BJ (cell line): ENCODE data around the gene FOSL2. TPM values are rescaled to one million over a fixed set of nuclear protein-coding genes. Genes with fewer than 3 reads are reported as not detected.

Source experiments
- CTCF ChIA-PET: fragments of 350-600 bp; formaldehyde crosslinking; extraction: SDS; loops from one replicate; lab custom pipeline; 2021; ENCODE audit warnings: antibody characterized with exemption, inconsistent platforms; lab: Yijun Ruan, JAX
- POLR2A ChIA-PET: fragments of 300-600 bp; sonication (Branson Sonifier 250); formaldehyde crosslinking; extraction: SDS; loops from one replicate; lab custom pipeline; 2021; ENCODE audit warnings: antibody characterized with exemption; lab: Charles Lee
- DNase-seq: peaks from one replicate; pipeline ENCODE4 v3.0.0-alpha.2; 2011; ENCODE audit warnings: low read depth
- H3K27me3 ChIP-seq: 2 replicates; pipeline ENCODE4 v1.6.0; 2011; ENCODE audit warnings: low read length; ENCODE audit not compliant: control insufficient read depth, insufficient read depth
- H3K36me3 ChIP-seq: 2 replicates; pipeline ENCODE4 v1.5.1; 2011; ENCODE audit warnings: low read length; ENCODE audit not compliant: control insufficient read depth, insufficient read depth
- H3K4me3 ChIP-seq: 2 replicates; pipeline ENCODE4 v1.5.1; 2011; ENCODE audit warnings: low read depth, mild to moderate bottlenecking, control low read depth, low read length
- polyA plus RNA-seq: library from polyadenylated mRNA; depleted of rRNA; stranded (reverse); fragments of >200 nt; gene quantifications from 2 replicates; pipeline ENCODE4 v1.2.3, GENCODE V29; 2011
- TF ChIP-seq, protein P1 (sequence below): IDR thresholded peaks from 2 replicates; pipeline ENCODE4 v1.5.1; 2011; ENCODE audit warnings: low read depth, mild to moderate bottlenecking, control low read depth, inconsistent platforms, low read length, moderate library complexity; ENCODE audit not compliant: insufficient read depth

Gene FOSL2
- polyA plus RNA-seq, 1 experiment, result 52.5 TPM

DNA sequence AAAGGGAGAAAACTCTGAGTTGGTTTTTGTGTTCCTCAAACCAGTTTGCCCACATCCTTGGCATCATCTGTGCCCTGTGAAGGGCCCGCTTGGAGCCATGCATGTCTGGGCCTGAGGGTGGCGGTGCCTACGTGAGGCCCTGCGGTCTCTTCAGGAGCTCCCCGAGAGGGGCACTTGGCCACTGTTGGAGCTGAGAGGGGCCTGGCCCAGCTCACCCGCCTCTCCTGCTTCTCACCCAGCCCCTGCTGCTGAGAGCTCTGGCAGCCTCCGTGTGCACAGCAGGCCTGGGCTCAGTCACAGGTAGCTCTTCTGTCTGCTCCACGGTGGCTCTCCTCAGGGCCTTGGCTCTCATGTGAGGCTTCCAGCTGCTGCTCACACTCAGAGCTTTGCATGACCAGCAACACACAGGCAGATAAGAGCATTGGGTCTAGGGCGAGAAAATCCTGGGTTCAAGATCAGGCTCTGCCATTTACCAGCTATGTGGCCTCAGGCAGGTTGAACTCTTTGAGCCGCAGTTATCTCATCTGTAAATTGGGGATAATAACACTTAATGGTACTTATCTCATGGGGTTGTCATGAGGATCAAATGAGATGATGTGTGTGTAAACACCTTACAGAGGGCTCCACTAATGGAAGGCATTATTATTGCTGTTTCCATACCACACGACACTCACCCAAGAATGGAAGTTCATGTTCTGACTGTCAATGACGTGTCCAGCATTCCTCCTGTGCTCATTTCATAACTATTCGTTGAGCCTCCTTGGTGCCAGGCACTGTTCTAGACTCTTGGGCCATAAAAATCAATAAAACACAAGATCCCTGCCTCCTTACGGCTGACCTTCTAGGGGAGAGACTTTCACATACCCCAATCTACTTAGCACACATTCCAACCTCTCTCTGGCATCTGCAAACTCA lies 61.6 kb downstream of the FOSL2 start:
- TF ChIP-seq, protein P1, sequence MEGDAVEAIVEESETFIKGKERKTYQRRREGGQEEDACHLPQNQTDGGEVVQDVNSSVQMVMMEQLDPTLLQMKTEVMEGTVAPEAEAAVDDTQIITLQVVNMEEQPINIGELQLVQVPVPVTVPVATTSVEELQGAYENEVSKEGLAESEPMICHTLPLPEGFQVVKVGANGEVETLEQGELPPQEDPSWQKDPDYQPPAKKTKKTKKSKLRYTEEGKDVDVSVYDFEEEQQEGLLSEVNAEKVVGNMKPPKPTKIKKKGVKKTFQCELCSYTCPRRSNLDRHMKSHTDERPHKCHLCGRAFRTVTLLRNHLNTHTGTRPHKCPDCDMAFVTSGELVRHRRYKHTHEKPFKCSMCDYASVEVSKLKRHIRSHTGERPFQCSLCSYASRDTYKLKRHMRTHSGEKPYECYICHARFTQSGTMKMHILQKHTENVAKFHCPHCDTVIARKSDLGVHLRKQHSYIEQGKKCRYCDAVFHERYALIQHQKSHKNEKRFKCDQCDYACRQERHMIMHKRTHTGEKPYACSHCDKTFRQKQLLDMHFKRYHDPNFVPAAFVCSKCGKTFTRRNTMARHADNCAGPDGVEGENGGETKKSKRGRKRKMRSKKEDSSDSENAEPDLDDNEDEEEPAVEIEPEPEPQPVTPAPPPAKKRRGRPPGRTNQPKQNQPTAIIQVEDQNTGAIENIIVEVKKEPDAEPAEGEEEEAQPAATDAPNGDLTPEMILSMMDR, result no peak
- Histone ChIP-seq H3K36me3 (no peaks in the 10 kb centered on the region), H3K27me3 (no peaks in the 10 kb centered on the region), H3K4me3 (no peak overlapping the region)
- DNase-seq, result no peak
- POLR2A ChIA-PET, result no interaction called here
- CTCF ChIA-PET, result interaction anchor here (0.7 to 2.5 kb wide), 10 partner anchors 9 to 750 kb away, joined by 3 to 15 read pairs (median 3); no protein-coding TSS in a partner anchor

DNA sequence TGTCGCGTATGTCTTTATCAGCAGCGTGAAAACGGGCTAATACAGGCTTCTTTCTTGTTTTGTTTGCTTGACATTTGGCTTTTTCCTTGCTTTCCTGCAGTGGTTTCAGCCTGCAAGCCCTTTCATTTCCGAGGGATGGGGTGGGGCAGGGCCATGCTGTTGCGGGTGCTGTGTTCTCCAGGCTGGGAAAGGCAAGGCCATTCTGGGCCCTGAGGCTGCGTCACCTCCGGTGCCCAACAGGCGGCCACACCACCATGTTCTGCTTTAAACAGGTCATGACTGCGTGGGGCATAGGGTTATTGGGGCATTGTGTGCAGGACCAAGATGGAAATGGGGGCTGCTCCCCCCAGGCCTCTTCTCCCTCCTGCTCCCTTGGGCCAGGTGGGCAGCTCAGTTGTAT lies 64.6 kb downstream of the FOSL2 start:
- Histone ChIP-seq H3K27me3 (no peaks in the 10 kb centered on the region), H3K4me3 (no peak overlapping the region), H3K36me3 (no peaks in the 10 kb centered on the region)
- ChIA-PET POLR2A (no interaction called here), CTCF (no interaction called here)
- no peak for DNase-seq
- TF ChIP-seq, protein P1, result no peak

- Histone ChIP-seq H3K4me3 (no peak overlapping the region), H3K27me3 (0 out of 2 replicates have a peak, but pooled peaks cover 3% of the 10 kb centered on the region), H3K36me3 (no peaks in the 10 kb centered on the region)
- POLR2A ChIA-PET, result no interaction called here
- TF ChIP-seq, protein P1, result no peak
- DNase-seq, result no peak
- CTCF ChIA-PET, result no interaction called here
These were observed 68.4 kb downstream of the FOSL2 start for GRCh38 chr2:28461056-28461455.

GRCh38 chr2:28462122-28462521 lies 69.5 kb downstream of the FOSL2 start:
- Histone ChIP-seq H3K36me3 (no peaks in the 10 kb centered on the region), H3K4me3 (no peak overlapping the region), H3K27me3 (0 out of 2 replicates have a peak, but pooled peaks cover 3% of the 10 kb centered on the region)
- CTCF ChIA-PET, result interaction anchor here (1.5 kb wide), 1 partner anchor 9 kb away, joined by 10 read pairs; no protein-coding TSS in a partner anchor
- TF ChIP-seq, protein P1, result no peak
- DNase-seq, result no peak
- POLR2A ChIA-PET, result no interaction called here

DNA sequence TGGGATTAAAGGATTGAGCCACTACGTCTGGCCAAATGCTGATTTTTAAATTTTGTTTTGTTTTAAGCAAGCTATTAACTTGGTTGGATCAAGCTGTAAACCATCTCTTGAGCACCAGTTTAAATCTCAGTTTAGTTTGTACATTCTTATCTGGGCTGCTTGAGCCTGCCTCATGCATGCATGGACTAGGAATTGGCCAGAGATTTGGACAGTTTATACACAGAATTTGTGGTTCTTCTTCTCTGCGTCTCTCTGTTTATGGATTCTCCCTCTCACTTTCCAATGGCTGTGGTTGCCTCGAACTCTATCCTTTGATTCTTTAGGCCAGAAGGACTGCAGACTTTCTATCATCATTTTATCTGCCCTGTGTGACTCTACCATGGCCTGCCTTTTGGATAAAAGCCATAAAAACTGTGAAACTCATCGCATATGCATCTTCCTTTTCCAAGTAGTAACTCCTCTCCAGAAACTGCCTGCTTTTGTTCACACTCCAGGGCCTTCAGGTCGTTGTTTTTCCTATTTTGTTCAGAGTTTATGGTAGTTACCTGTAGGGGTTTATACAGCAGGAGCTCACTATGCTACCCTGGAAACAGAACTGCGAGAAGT lies 70.7 kb downstream of the FOSL2 start:
- ChIA-PET CTCF (interaction anchor here (1.5 kb wide), 1 partner anchor 10 kb away, joined by 10 read pairs; no protein-coding TSS in a partner anchor), POLR2A (no interaction called here)
- DNase-seq, result no peak
- Histone ChIP-seq H3K27me3 (0 out of 2 replicates have a peak, but pooled peaks cover 3% of the 10 kb centered on the region), H3K36me3 (no peaks in the 10 kb centered on the region), H3K4me3 (no peak overlapping the region)
- TF ChIP-seq, protein P1, result no peak
